Measurements from ENCODE around the gene ALX4. TPM values are rescaled to one million over a fixed set of nuclear protein-coding genes. Genes with fewer than 3 reads are reported as not detected.

ALX4 gene
- total and polyA plus RNA-seq, 9 of the 15 experiments (the other 6 are each of a cell fraction or from before 2014, with no cell fraction given), result 0.07 to 1.2 (median 0.33) TPM

- TF ChIP-seq ZBTB43 (CRISPR knock-in tag; IDR thresholded peaks at IDR 0.05) (no peak), ATF1 (CRISPR knock-in tag; IDR thresholded peaks at IDR 0.05) (no peak), ATF1 (tag; IDR thresholded peaks at IDR 0.05) (peak; percentile 59), E2F8 (IDR thresholded peaks at IDR 0.05; ENCODE audit: low read depth, partially characterized antibody) (no peak), RAD21 (CRISPR knock-in tag; conservative IDR thresholded peaks at IDR 0.05 in 1 of 2, IDR thresholded peaks at IDR 0.05 in 1 of 2) (no peak), CTBP1 (IDR thresholded peaks at IDR 0.05; ENCODE audit: borderline replicate concordance) (no peak), ZNF253 (CRISPR knock-in tag; conservative IDR thresholded peaks at IDR 0.05) (no peak), CREM (IDR thresholded peaks at IDR 0.05; ENCODE audit: low read depth) (peak; percentile 54; the same call in 1 of the 2 replicates), ZNF609 (CRISPR knock-in tag; IDR thresholded peaks at IDR 0.05; ENCODE audit: borderline replicate concordance) (no peak), GATAD2B (IDR thresholded peaks at IDR 0.05; ENCODE audit: borderline replicate concordance) (no peak), SRSF3 (IDR thresholded peaks at IDR 0.05; ENCODE audit: insufficient read depth, low read length) (no peak), JUND (IDR thresholded peaks at IDR 0.05; ENCODE audit: borderline replicate concordance, low read depth, low read length) (no peak; the same call in 1 of the 2 replicates), JUND (tag; IDR thresholded peaks at IDR 0.05; ENCODE audit: borderline replicate concordance, low read depth, low read length) (no peak), ZNF263 (CRISPR knock-in tag; IDR thresholded peaks at IDR 0.05; ENCODE audit: borderline replicate concordance) (peak; percentile 49; the same call in 1 of the 2 replicates), POLR2AphosphoS2 (IDR thresholded peaks at IDR 0.05; ENCODE audit: low read length) (no peak), THRA (IDR thresholded peaks at IDR 0.05) (no peak), SRSF7 (optimal IDR thresholded peaks at IDR 0.05; ENCODE audit: low read depth, low read length) (no peak), ZFP36 (IDR thresholded peaks at IDR 0.05; ENCODE audit: low read depth, low read length, partially characterized antibody) (no peak), TCF3 (CRISPR knock-in tag; IDR thresholded peaks at IDR 0.05) (0 out of 2 replicates have a peak, but pooled peaks have one; percentile 10)
Observed at GRCh38 chr11:44271286-44271685, 38.7 kb downstream of the ALX4 start (continued).
